ENCODE results near the gene CD3D. TPM values are rescaled to one million over a fixed set of nuclear protein-coding genes. Genes with fewer than 3 reads are reported as not detected.

Gene CD3D
- total RNA-seq, 1 experiment from 2014 or later = 0.33 TPM

DNA sequence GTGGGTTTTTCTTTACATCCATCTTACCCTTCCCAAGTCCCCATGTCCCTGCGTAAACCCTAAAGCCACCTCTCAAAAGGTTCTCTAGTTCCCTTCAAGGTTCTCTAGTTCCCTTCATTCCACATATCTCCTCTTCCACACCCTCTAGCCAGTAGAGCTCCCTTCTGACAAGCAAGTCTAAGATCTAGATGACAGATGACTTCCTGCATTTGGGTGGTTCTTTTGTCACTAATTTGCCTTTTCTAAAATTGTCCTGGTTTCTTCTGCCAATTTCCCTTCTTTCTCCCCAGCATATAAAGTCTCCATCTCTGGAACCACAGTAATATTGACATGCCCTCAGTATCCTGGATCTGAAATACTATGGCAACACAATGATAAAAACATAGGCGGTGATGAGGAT lies 30.2 kb downstream of the CD3D start:
- Mint-ChIP-seq H3K27me3 (ENCODE audit: low read depth) (peaks cover 21% of the 10 kb centered on the region), H3K4me3 (no peak overlapping the region), H3K36me3 (0 out of 2 replicates have a peak, but pooled peaks cover 3% of the 10 kb centered on the region), H3K27ac (no peak overlapping the region), H3K9me3 (peaks cover 7% of the 10 kb centered on the region), H3K4me1 (peaks cover 29% of the 10 kb centered on the region)
- CTCF ChIA-PET = interaction anchor here (1.1 to 2.4 kb wide), 4 partner anchors 13 to 141 kb away, joined by 3 to 14 read pairs (median 8); no protein-coding TSS in a partner anchor
- ATAC-seq (no peak), DNase-seq (ENCODE audit: low spot score) (no peak)
- POLR2A ChIA-PET = no interaction called here
- TF ChIP-seq NFE2L1 (CRISPR knock-in tag; IDR thresholded peaks at IDR 0.05) (no peak), ATF1 (CRISPR knock-in tag; IDR thresholded peaks at IDR 0.05) (no peak), ZNF219 (CRISPR knock-in tag; IDR thresholded peaks at IDR 0.05; ENCODE audit: borderline replicate concordance) (no peak), CREB1 (CRISPR knock-in tag; IDR thresholded peaks at IDR 0.05) (no peak), ZNF671 (CRISPR knock-in tag; IDR thresholded peaks at IDR 0.05) (no peak), RORB (CRISPR knock-in tag; IDR thresholded peaks at IDR 0.05) (no peak), GABPB1 (CRISPR knock-in tag; IDR thresholded peaks at IDR 0.05) (no peak)
- TF ChIP-seq, protein P1, sequence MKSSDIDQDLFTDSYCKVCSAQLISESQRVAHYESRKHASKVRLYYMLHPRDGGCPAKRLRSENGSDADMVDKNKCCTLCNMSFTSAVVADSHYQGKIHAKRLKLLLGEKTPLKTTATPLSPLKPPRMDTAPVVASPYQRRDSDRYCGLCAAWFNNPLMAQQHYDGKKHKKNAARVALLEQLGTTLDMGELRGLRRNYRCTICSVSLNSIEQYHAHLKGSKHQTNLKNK (CRISPR knock-in tag; IDR thresholded peaks at IDR 0.05) = no peak
- TF ChIP-seq, protein P2, sequence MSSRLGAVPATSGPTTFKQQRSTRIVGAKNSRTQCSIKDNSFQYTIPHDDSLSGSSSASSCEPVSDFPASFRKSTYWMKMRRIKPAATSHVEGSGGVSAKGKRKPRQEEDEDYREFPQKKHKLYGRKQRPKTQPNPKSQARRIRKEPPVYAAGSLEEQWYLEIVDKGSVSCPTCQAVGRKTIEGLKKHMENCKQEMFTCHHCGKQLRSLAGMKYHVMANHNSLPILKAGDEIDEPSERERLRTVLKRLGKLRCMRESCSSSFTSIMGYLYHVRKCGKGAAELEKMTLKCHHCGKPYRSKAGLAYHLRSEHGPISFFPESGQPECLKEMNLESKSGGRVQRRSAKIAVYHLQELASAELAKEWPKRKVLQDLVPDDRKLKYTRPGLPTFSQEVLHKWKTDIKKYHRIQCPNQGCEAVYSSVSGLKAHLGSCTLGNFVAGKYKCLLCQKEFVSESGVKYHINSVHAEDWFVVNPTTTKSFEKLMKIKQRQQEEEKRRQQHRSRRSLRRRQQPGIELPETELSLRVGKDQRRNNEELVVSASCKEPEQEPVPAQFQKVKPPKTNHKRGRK (CRISPR knock-in tag; IDR thresholded peaks at IDR 0.05; ENCODE audit: borderline replicate concordance) = no peak
- TF ChIP-seq, protein P3, sequence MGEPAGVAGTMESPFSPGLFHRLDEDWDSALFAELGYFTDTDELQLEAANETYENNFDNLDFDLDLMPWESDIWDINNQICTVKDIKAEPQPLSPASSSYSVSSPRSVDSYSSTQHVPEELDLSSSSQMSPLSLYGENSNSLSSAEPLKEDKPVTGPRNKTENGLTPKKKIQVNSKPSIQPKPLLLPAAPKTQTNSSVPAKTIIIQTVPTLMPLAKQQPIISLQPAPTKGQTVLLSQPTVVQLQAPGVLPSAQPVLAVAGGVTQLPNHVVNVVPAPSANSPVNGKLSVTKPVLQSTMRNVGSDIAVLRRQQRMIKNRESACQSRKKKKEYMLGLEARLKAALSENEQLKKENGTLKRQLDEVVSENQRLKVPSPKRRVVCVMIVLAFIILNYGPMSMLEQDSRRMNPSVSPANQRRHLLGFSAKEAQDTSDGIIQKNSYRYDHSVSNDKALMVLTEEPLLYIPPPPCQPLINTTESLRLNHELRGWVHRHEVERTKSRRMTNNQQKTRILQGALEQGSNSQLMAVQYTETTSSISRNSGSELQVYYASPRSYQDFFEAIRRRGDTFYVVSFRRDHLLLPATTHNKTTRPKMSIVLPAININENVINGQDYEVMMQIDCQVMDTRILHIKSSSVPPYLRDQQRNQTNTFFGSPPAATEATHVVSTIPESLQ (CRISPR knock-in tag; IDR thresholded peaks at IDR 0.05) = no peak
- TF ChIP-seq, protein P4, sequence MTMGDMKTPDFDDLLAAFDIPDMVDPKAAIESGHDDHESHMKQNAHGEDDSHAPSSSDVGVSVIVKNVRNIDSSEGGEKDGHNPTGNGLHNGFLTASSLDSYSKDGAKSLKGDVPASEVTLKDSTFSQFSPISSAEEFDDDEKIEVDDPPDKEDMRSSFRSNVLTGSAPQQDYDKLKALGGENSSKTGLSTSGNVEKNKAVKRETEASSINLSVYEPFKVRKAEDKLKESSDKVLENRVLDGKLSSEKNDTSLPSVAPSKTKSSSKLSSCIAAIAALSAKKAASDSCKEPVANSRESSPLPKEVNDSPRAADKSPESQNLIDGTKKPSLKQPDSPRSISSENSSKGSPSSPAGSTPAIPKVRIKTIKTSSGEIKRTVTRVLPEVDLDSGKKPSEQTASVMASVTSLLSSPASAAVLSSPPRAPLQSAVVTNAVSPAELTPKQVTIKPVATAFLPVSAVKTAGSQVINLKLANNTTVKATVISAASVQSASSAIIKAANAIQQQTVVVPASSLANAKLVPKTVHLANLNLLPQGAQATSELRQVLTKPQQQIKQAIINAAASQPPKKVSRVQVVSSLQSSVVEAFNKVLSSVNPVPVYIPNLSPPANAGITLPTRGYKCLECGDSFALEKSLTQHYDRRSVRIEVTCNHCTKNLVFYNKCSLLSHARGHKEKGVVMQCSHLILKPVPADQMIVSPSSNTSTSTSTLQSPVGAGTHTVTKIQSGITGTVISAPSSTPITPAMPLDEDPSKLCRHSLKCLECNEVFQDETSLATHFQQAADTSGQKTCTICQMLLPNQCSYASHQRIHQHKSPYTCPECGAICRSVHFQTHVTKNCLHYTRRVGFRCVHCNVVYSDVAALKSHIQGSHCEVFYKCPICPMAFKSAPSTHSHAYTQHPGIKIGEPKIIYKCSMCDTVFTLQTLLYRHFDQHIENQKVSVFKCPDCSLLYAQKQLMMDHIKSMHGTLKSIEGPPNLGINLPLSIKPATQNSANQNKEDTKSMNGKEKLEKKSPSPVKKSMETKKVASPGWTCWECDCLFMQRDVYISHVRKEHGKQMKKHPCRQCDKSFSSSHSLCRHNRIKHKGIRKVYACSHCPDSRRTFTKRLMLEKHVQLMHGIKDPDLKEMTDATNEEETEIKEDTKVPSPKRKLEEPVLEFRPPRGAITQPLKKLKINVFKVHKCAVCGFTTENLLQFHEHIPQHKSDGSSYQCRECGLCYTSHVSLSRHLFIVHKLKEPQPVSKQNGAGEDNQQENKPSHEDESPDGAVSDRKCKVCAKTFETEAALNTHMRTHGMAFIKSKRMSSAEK (CRISPR knock-in tag; IDR thresholded peaks at IDR 0.05; ENCODE audit: borderline replicate concordance) = no peak

DNA sequence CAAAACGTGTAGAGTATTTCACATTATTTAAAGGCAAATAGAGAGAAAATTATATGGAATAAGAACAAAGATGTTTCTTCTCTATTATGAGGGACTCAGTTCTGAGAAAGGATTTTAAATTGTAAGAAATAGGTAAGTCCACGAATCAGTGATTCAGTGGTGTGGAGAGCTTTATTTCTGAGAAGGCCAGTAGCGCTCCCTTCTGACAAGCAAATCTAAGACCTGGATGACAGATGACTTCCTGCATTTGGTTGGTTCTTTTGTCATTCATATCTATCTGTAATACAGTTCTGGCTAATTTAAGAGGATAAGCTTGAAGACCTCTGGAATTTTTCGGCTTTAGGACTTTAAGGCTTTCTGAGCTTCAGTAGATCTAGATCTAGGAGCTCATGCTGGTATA lies 31.0 kb downstream of the CD3D start:
- no peak for DNase-seq (ENCODE audit: low spot score)
- ATAC-seq = no peak
- H3K27me3 Mint-ChIP-seq (ENCODE audit: low read depth) = peaks cover 16% of the 10 kb centered on the region
- no peak overlapping the region for H3K4me3 Mint-ChIP-seq
- peaks cover 4% of the 10 kb centered on the region for H3K9me3 Mint-ChIP-seq
- no peak overlapping the region for H3K27ac Mint-ChIP-seq
- CTCF ChIA-PET = interaction anchor here (1.1 to 2.4 kb wide), 5 partner anchors 12 to 140 kb away, joined by 3 to 14 read pairs (median 7); no protein-coding TSS in a partner anchor
- no peaks in the 10 kb centered on the region for H3K36me3 Mint-ChIP-seq
- H3K4me1 Mint-ChIP-seq = peaks cover 24% of the 10 kb centered on the region
- POLR2A ChIA-PET = no interaction called here
- TF ChIP-seq MYBL2 (CRISPR knock-in tag; IDR thresholded peaks at IDR 0.05) = no peak
- TF ChIP-seq ZNF317 (CRISPR knock-in tag; IDR thresholded peaks at IDR 0.05; ENCODE audit: borderline replicate concordance, low read depth) = no peak
- no peak for TF ChIP-seq SMAD3 (CRISPR knock-in tag; IDR thresholded peaks at IDR 0.05; ENCODE audit: borderline replicate concordance)
- TF ChIP-seq, protein P5, sequence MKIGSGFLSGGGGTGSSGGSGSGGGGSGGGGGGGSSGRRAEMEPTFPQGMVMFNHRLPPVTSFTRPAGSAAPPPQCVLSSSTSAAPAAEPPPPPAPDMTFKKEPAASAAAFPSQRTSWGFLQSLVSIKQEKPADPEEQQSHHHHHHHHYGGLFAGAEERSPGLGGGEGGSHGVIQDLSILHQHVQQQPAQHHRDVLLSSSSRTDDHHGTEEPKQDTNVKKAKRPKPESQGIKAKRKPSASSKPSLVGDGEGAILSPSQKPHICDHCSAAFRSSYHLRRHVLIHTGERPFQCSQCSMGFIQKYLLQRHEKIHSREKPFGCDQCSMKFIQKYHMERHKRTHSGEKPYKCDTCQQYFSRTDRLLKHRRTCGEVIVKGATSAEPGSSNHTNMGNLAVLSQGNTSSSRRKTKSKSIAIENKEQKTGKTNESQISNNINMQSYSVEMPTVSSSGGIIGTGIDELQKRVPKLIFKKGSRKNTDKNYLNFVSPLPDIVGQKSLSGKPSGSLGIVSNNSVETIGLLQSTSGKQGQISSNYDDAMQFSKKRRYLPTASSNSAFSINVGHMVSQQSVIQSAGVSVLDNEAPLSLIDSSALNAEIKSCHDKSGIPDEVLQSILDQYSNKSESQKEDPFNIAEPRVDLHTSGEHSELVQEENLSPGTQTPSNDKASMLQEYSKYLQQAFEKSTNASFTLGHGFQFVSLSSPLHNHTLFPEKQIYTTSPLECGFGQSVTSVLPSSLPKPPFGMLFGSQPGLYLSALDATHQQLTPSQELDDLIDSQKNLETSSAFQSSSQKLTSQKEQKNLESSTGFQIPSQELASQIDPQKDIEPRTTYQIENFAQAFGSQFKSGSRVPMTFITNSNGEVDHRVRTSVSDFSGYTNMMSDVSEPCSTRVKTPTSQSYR (CRISPR knock-in tag; IDR thresholded peaks at IDR 0.05) = no peak
- TF ChIP-seq, protein P6, sequence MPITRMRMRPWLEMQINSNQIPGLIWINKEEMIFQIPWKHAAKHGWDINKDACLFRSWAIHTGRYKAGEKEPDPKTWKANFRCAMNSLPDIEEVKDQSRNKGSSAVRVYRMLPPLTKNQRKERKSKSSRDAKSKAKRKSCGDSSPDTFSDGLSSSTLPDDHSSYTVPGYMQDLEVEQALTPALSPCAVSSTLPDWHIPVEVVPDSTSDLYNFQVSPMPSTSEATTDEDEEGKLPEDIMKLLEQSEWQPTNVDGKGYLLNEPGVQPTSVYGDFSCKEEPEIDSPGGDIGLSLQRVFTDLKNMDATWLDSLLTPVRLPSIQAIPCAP (CRISPR knock-in tag; IDR thresholded peaks at IDR 0.05) = no peak
- no peak for TF ChIP-seq JUN (CRISPR knock-in tag; IDR thresholded peaks at IDR 0.05)
- TF ChIP-seq, protein P7, sequence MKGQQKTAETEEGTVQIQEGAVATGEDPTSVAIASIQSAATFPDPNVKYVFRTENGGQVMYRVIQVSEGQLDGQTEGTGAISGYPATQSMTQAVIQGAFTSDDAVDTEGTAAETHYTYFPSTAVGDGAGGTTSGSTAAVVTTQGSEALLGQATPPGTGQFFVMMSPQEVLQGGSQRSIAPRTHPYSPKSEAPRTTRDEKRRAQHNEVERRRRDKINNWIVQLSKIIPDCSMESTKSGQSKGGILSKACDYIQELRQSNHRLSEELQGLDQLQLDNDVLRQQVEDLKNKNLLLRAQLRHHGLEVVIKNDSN (CRISPR knock-in tag; IDR thresholded peaks at IDR 0.05) = no peak
- TF ChIP-seq, protein P8, sequence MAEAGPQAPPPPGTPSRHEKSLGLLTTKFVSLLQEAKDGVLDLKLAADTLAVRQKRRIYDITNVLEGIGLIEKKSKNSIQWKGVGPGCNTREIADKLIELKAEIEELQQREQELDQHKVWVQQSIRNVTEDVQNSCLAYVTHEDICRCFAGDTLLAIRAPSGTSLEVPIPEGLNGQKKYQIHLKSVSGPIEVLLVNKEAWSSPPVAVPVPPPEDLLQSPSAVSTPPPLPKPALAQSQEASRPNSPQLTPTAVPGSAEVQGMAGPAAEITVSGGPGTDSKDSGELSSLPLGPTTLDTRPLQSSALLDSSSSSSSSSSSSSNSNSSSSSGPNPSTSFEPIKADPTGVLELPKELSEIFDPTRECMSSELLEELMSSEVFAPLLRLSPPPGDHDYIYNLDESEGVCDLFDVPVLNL (CRISPR knock-in tag; IDR thresholded peaks at IDR 0.05; ENCODE audit: borderline replicate concordance, low read depth) = no peak
- TF ChIP-seq ZNF423 (CRISPR knock-in tag; IDR thresholded peaks at IDR 0.05) = no peak
- TF ChIP-seq, protein P9, sequence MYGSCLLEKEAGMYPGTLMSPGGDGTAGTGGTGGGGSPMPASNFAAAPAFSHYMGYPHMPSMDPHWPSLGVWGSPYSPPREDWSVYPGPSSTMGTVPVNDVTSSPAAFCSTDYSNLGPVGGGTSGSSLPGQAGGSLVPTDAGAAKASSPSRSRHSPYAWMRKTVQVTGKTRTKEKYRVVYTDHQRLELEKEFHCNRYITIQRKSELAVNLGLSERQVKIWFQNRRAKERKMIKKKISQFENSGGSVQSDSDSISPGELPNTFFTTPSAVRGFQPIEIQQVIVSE (CRISPR knock-in tag; IDR thresholded peaks at IDR 0.05; ENCODE audit: borderline replicate concordance) = no peak
